ENCODE measurements around the gene PPP1R14C. TPM values are rescaled to one million over a fixed set of nuclear protein-coding genes. Genes with fewer than 3 reads are reported as not detected.

The PPP1R14C gene
- polyA plus RNA-seq, 2 of the 4 experiments (the other 2 are of a cell fraction), result 0.34 to 0.43 TPM

- H3K4me2 ChIP-seq, result no peak overlapping the region
- FAIRE-seq, result no peak
- H3K4me1 ChIP-seq, result no peaks in the 10 kb centered on the region
- DNase-seq (ENCODE audit: low read depth in 1 of 2, low spot score in 1 of 2), result no peak
- no peak overlapping the region for H3K4me3 ChIP-seq
- TF ChIP-seq TFCP2L1 (CRISPR knock-in tag; IDR thresholded peaks at IDR 0.05) (no peak), RARB (CRISPR knock-in tag; IDR thresholded peaks at IDR 0.05) (no peak), MAFK (IDR thresholded peaks at IDR 0.05; ENCODE audit: partially characterized antibody) (no peak), ELK1 (IDR thresholded peaks at IDR 0.05; ENCODE audit: low read depth, low read length) (no peak), KDM5A (IDR thresholded peaks at IDR 0.05) (no peak), ZSCAN20 (CRISPR knock-in tag; IDR thresholded peaks at IDR 0.05) (no peak), NPAS2 (CRISPR knock-in tag; IDR thresholded peaks at IDR 0.05; ENCODE audit: borderline replicate concordance) (no peak), ZNF302 (CRISPR knock-in tag; IDR thresholded peaks at IDR 0.05) (no peak), ZC3H11A (IDR thresholded peaks at IDR 0.05) (no peak), TP53 (CRISPR knock-in tag; IDR thresholded peaks at IDR 0.05) (no peak), MAX (IDR thresholded peaks at IDR 0.05) (no peak), RNF2 (IDR thresholded peaks at IDR 0.05; ENCODE audit: borderline replicate concordance, low read depth) (no peak), FOSL2 (IDR thresholded peaks at IDR 0.05) (no peak), FOSL2 (CRISPR knock-in tag; IDR thresholded peaks at IDR 0.05) (no peak), HMGXB4 (CRISPR knock-in tag; IDR thresholded peaks at IDR 0.05; ENCODE audit: borderline replicate concordance) (no peak), HOXB5 (CRISPR knock-in tag; IDR thresholded peaks at IDR 0.05) (no peak), KDM1A (IDR thresholded peaks at IDR 0.05; ENCODE audit: low read depth) (no peak)
- TF ChIP-seq, protein P1, sequence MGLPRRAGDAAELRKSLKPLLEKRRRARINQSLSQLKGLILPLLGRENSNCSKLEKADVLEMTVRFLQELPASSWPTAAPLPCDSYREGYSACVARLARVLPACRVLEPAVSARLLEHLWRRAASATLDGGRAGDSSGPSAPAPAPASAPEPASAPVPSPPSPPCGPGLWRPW (IDR thresholded peaks at IDR 0.05), result no peak
- H3K9me3 ChIP-seq, result no peaks in the 10 kb centered on the region
- 64% methylated on average over 15 of the region's 16 CpGs for WGBS (ENCODE audit: missing lambda C conversion rate)
- POLR2A ChIA-PET, result no interaction called here
- CTCF ChIA-PET, result no interaction called here
- ATAC-seq, result no peak
- no peak overlapping the region for H3K27ac ChIP-seq
Observed at GRCh38 chr6:150261997-150262697, 119.3 kb downstream of the PPP1R14C start.

DNA sequence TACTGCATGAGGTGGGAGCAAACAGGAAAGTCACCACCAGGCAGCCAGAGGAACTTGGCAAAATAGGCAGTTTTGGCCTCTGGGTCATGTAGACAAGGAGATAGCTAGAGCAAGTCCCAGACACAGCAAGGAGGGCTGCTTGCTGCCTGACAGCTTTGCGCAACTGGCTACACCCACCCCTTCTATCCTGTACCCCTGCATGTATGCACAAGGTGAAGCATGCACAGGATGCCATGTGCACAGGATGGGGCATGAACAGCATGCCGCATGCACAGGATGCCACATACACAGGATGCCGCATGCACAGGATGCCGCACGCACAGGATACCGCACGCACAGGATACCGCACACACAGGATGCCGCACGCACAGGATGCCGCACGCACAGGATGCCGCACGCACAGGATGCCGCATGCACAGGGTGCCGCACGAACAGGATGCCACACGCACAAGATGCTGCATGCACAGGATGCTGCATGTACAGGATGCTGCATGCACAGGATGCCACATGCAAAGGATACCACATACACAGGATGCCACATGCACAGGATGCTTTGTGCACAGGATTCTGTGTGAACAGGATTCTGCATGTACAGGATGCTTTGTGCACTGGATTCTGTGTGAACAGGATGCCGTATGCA lies 121.0 kb downstream of the PPP1R14C start:
- WGBS (ENCODE audit: missing lambda C conversion rate), result 68% methylated on average over 4 of the region's 19 CpGs
- CTCF ChIA-PET, result no interaction called here
- POLR2A ChIA-PET, result no interaction called here

GRCh38 chr6:150266309-150266708 lies 123.5 kb downstream of the PPP1R14C start:
- no peak overlapping the region for H3K4me2 ChIP-seq
- no peak for FAIRE-seq
- ChIA-PET CTCF (no interaction called here), POLR2A (no interaction called here)
- no peak overlapping the region for H3K27ac ChIP-seq
- no peaks in the 10 kb centered on the region for H3K9me3 ChIP-seq
- H3K4me3 ChIP-seq, result no peak overlapping the region
- 67% methylated on average over 1 of the region's 1 CpG for WGBS (ENCODE audit: missing lambda C conversion rate)
- peaks cover 15% of the 10 kb centered on the region for H3K4me1 ChIP-seq
- no peak for DNase-seq (ENCODE audit: low read depth in 1 of 2, low spot score in 1 of 2)
- TF ChIP-seq CBX8 (IDR thresholded peaks at IDR 0.05) (no peak), BHLHE40 (IDR thresholded peaks at IDR 0.05; ENCODE audit: low read depth, low read length) (no peak), RAD21 (conservative IDR thresholded peaks at IDR 0.05 in 1 of 2, IDR thresholded peaks at IDR 0.05 in 1 of 2) (no peak), MAFK (IDR thresholded peaks at IDR 0.05; ENCODE audit: partially characterized antibody) (no peak), MYC (IDR thresholded peaks at IDR 0.05; ENCODE audit: borderline replicate concordance, low read length) (no peak), RFX5 (IDR thresholded peaks at IDR 0.05) (no peak), ZSCAN20 (CRISPR knock-in tag; IDR thresholded peaks at IDR 0.05) (no peak), FOSL2 (IDR thresholded peaks at IDR 0.05) (no peak), FOSL2 (CRISPR knock-in tag; IDR thresholded peaks at IDR 0.05) (no peak), NPAS2 (CRISPR knock-in tag; IDR thresholded peaks at IDR 0.05; ENCODE audit: borderline replicate concordance) (no peak)
- TF ChIP-seq, protein P2, sequence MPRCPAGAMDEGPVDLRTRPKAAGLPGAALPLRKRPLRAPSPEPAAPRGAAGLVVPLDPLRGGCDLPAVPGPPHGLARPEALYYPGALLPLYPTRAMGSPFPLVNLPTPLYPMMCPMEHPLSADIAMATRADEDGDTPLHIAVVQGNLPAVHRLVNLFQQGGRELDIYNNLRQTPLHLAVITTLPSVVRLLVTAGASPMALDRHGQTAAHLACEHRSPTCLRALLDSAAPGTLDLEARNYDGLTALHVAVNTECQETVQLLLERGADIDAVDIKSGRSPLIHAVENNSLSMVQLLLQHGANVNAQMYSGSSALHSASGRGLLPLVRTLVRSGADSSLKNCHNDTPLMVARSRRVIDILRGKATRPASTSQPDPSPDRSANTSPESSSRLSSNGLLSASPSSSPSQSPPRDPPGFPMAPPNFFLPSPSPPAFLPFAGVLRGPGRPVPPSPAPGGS (IDR thresholded peaks at IDR 0.05), result no peak
- no peak for ATAC-seq

More for the DNA sequence above, 121.0 kb downstream of the PPP1R14C start:
- Histone ChIP-seq H3K9me3 (no peaks in the 10 kb centered on the region), H3K4me2 (no peak overlapping the region), H3K27ac (no peak overlapping the region), H3K4me3 (no peak overlapping the region), H3K4me1 (no peaks in the 10 kb centered on the region)
- no peak for TF ChIP-seq PHF8 (IDR thresholded peaks at IDR 0.05; ENCODE audit: borderline replicate concordance, low read depth)
- TF ChIP-seq ZFP36 (IDR thresholded peaks at IDR 0.05; ENCODE audit: borderline replicate concordance, partially characterized antibody), result no peak
- TF ChIP-seq CHD4 (IDR thresholded peaks at IDR 0.05; ENCODE audit: borderline replicate concordance), result no peak
- TF ChIP-seq CHD2 (IDR thresholded peaks at IDR 0.05; ENCODE audit: low read length, partially characterized antibody), result no peak
- no peak for TF ChIP-seq JUN (IDR thresholded peaks at IDR 0.05)
- TF ChIP-seq POLR2AphosphoS2 (conservative IDR thresholded peaks at IDR 0.05; ENCODE audit: low read length), result no peak
- ATAC-seq, result no peak
- no peak for FAIRE-seq
- DNase-seq (ENCODE audit: low read depth in 1 of 2, low spot score in 1 of 2), result no peak
